AG09319 (cell line): Measurements from ENCODE around the gene KCNB1.

Experiments used
- DNase-seq: peaks from one replicate; pipeline ENCODE4 v3.0.0-alpha.2; 2010; ENCODE audit warnings: low read depth; ENCODE audit errors: extremely low read depth
- TF ChIP-seq, protein P1 (sequence below): IDR thresholded peaks from 2 replicates; pipeline ENCODE4 v1.5.1; 2011; ENCODE audit warnings: low read depth, mild to moderate bottlenecking, inconsistent platforms, low read length, moderate library complexity

The KCNB1 gene

DNA sequence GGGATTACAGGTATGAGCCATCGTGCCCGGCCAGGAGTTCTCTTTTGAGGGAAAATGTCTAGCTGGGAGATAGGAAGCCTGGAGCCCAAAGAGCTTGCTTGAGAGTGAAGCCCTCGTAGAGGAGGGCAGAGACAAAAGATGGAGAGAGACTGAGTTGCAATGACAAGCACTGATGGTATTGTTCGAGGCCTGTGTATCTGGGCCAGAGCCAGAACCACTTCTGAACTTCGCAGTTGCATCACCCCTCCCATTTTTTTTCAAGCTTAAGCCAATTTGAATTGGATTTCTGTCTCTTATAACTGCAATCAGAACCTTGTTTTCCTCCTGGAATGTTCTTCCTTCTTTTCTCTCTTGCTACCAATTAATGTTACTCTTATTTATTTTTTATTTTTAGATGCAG lies 83.1 kb downstream of the KCNB1 start:
- DNase-seq, result no peak
- TF ChIP-seq, protein P1, sequence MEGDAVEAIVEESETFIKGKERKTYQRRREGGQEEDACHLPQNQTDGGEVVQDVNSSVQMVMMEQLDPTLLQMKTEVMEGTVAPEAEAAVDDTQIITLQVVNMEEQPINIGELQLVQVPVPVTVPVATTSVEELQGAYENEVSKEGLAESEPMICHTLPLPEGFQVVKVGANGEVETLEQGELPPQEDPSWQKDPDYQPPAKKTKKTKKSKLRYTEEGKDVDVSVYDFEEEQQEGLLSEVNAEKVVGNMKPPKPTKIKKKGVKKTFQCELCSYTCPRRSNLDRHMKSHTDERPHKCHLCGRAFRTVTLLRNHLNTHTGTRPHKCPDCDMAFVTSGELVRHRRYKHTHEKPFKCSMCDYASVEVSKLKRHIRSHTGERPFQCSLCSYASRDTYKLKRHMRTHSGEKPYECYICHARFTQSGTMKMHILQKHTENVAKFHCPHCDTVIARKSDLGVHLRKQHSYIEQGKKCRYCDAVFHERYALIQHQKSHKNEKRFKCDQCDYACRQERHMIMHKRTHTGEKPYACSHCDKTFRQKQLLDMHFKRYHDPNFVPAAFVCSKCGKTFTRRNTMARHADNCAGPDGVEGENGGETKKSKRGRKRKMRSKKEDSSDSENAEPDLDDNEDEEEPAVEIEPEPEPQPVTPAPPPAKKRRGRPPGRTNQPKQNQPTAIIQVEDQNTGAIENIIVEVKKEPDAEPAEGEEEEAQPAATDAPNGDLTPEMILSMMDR, result no peak

DNA sequence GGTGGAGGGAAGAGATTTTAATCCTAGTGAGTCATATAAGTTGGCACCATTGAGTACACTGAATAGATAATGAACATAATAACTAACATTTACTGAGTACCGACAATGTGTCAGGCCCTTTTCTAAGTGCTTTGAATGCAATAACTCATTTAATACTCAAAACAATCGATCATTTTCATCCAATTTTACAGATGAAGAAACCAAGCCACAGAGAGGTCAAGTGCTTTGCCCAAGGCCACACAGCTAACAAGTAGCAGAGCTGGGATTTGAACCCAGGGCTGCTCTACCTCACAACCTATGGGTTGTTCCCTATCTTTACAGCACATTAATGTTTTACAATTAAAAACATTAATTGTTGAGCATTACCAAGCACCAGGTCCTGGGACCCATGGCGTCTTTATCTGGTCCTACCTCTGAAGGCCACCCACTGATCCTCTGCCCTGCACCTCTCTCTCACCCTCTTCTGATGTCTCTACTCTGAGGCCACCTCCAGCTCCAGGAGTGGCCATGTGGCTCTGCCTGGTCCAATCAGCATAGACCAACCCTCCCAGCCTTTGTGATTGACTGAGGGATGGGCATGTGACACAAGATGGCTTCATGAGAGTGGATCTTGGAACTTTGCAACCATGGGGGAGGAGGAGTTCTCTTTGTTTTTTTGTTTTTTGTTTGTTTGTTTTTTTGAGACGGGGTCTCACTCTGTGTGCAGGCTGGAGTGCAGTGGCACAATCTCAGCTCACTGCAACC lies 83.9 kb downstream of the KCNB1 start:
- TF ChIP-seq, protein P1, result no peak
- DNase-seq, result no peak

DNA sequence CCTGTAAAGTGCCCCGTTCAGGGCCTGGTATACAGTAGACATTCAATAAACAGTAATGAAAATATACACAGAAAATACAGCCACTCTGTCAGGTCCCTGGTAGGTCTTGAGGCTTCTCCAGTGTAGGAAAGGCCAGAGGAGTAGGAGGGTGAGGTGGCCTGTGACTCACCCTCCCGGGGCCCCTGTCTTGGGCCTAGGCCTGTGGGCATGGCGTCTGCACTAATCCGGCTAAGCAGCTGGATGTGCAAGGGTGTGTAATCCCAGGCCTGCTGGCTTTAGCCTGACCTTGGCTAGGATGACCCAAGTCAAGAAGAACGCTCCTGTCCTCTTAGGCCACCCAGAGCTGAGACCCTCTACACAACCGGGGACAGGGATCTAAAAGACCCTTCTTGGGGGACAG lies 84.9 kb downstream of the KCNB1 start:
- TF ChIP-seq, protein P1, result no peak
- no peak for DNase-seq

DNA sequence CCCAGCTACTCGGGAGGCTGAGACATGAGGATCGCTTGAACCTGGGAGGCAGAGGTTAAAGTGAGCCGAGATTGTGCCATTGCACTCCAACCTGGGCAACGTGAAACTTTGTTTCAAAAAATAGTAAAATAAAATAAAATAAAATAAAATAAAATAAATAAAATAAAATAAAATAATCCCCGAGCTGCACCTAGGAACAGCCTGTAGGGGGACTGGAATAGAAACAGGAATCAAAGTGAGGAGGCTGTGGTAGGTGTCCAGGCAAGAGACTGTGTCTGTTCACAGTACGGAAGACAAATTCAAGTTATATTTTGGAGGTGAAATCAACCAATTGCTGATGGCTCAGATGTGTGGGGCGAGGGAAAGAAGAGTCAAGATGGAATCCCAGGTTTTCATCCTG lies 86.2 kb downstream of the KCNB1 start:
- TF ChIP-seq, protein P1, result no peak
- DNase-seq, result no peak

DNA sequence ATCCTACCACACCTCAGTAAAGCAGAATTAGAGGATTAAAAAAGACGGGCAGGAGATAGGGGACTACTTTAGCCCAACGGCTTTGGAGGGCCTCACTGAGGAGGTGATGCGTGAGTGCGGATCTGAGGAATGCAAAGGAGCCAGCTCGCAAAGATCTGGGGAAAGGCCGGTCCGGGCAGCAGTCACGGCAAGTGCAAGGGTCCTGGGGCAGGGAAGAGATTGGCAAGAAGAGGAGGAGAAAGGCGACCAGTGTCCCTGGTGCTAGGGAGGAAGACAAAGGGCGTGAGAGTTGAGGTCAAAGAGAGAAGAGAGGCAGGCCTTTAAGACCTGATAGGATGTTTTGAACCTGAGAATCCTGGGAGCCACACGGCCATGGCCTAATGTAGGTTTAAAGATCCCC lies 86.8 kb downstream of the KCNB1 start:
- TF ChIP-seq, protein P1, result no peak
- DNase-seq, result no peak

DNA sequence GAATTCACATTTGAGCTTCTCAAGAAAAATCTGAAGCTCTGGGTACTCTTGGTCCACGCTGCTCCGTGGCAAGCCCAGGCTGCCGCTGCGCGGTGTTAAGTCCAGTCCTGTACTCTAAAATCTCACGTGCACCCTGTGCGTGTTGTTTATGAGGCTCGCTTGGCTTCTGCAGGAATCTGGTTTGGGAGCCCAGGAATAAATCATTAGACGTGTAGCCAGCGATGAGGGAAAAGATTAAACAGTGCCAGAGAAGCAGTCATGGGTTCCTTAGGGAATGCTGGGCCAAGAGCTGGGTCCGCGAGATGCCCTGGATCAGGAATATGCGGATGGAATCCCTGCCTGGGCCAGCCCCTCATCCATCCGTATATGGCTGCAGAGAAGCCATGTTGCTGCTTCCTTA lies 87.3 kb downstream of the KCNB1 start:
- no peak for DNase-seq
- TF ChIP-seq, protein P1, result no peak

DNA sequence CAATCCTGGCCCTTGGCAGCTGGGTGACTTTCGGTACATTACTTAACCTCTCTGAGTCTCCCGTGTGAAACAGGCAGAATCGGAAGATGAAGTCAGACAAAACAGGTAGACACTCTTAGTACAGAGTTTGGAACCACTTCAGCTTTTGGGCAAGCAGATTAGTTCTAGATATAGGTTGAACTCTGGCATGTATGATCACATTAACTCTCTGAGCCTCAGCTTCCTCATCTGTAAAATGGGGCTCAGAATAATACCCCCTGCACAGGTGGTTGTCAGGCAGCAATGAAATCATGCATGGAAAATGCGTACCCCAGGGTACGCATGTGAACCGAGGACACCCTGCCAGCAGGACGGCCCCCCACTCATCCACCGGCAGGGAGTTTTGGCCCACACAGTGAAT lies 87.7 kb downstream of the KCNB1 start:
- DNase-seq, result no peak
- TF ChIP-seq, protein P1, result no peak
